Retinal pigment epithelial cell (primary cell): ENCODE data around the gene CSNK1E.

ENCODE experiments used
- DNase-seq: peaks from one replicate; pipeline ENCODE4 v3.0.0-alpha.2; 2010; ENCODE audit warnings: low read depth
- H3K4me3 ChIP-seq: 2 replicates; pipeline ENCODE4 v1.5.1; 2011; ENCODE audit warnings: mild to moderate bottlenecking, low read length, control low read depth, moderate library complexity
- CTCF ChIP-seq: conservative IDR thresholded peaks from 2 replicates; pipeline ENCODE4 v1.5.1; 2011; ENCODE audit warnings: low read depth, low read length, control low read depth, inconsistent platforms

CSNK1E gene

GRCh38 chr22:38250643-38251340 lies 66.4 kb downstream of the CSNK1E start:
- DNase-seq = no peak
- TF ChIP-seq CTCF = no peak
- H3K4me3 ChIP-seq = no peak overlapping the region

- no peak for DNase-seq
- H3K4me3 ChIP-seq = no peak overlapping the region
- TF ChIP-seq CTCF = no peak
These were observed 67.2 kb downstream of the CSNK1E start for GRCh38 chr22:38249803-38250642.

- TF ChIP-seq CTCF = no peak
- H3K4me3 ChIP-seq = no peak overlapping the region
- DNase-seq = no peak
These were observed 67.9 kb downstream of the CSNK1E start for GRCh38 chr22:38249301-38249700.

GRCh38 chr22:38248280-38248679 lies 69.0 kb downstream of the CSNK1E start:
- TF ChIP-seq CTCF = no peak
- no peak overlapping the region for H3K4me3 ChIP-seq
- no peak for DNase-seq

- DNase-seq = no peak
- TF ChIP-seq CTCF = no peak
- H3K4me3 ChIP-seq = no peak overlapping the region
These were observed 69.5 kb downstream of the CSNK1E start for GRCh38 chr22:38247713-38248112.

GRCh38 chr22:38246692-38247091 lies 70.5 kb downstream of the CSNK1E start:
- no peak for TF ChIP-seq CTCF
- no peak for DNase-seq
- H3K4me3 ChIP-seq = no peak overlapping the region

GRCh38 chr22:38246046-38246658 lies 71.1 kb downstream of the CSNK1E start:
- no peak overlapping the region for H3K4me3 ChIP-seq
- TF ChIP-seq CTCF = no peak
- DNase-seq = no peak
